Endothelial cell of umbilical vein (primary cell): ENCODE data around the gene LAMA4. TPM values are rescaled to one million over a fixed set of nuclear protein-coding genes. Genes with fewer than 3 reads are reported as not detected.

ENCODE experiments used
- BruUV-seq: library from RNA; stranded (reverse); fragments of 400-500 nt; replicated peaks from 2 replicates; lab custom pipeline; 2021; lab: Mats Ljungman, UMichigan
- CTCF ChIA-PET: fragments of 300-600, 350-600 bp; sonication (Branson Sonifier 250); formaldehyde crosslinking; loops from one replicate; lab custom pipeline; 2021; ENCODE audit warnings: antibody characterized with exemption, inconsistent platforms; lab: Charles Lee
- POLR2A ChIA-PET: fragments of 300-600, 350-600 bp; sonication (Branson Sonifier 250); formaldehyde crosslinking; loops from one replicate; lab custom pipeline; 2021; ENCODE audit warnings: antibody characterized with exemption, inconsistent platforms; lab: Charles Lee
- DNase-seq: peaks from one replicate; pipeline ENCODE4 v3.0.0-alpha.2; 2011; ENCODE audit warnings: low read depth, low spot score
- FAIRE-seq: peaks from 2 replicates; lab custom pipeline; 2011; peaks lifted over from hg19 to GRCh38; lab: Jason Lieb, UNC
- H2AFZ ChIP-seq: 2 replicates; pipeline ENCODE4 v1.6.0; 2012; ENCODE audit warnings: low read depth, low read length, control low read depth, inconsistent platforms
- H3K27ac ChIP-seq: 2 replicates; pipeline ENCODE4 v1.5.1; 2011; ENCODE audit warnings: low read depth, mild to moderate bottlenecking, control low read depth, low read length, moderate library complexity; ENCODE audit not compliant: insufficient read depth
- H3K27me3 ChIP-seq, 2 experiments: 2 replicates each; pipeline versions ENCODE4 v1.6.0 to v1.6.1; 2011; ENCODE audit warnings: low read length in 2 of 2, mixed read lengths in 1 of 2; ENCODE audit not compliant: control insufficient read depth in 2 of 2, insufficient read depth in 2 of 2
- H3K36me3 ChIP-seq, 2 experiments: 2 replicates in 1 of 2; 3 replicates in 1 of 2; pipeline ENCODE4 v1.5.1; 2011; ENCODE audit warnings: low read length in 2 of 2, mild to moderate bottlenecking in 1 of 2, moderate library complexity in 1 of 2; ENCODE audit not compliant: control insufficient read depth in 2 of 2, insufficient read depth in 2 of 2; ENCODE audit errors: extremely low read depth in 1 of 2
- H3K4me1 ChIP-seq: 3 replicates; pipeline ENCODE4 v1.5.1; 2011; ENCODE audit warnings: mild to moderate bottlenecking, low read length; ENCODE audit not compliant: control insufficient read depth, insufficient read depth; ENCODE audit errors: extremely low read depth
- H3K4me2 ChIP-seq: 2 replicates; pipeline ENCODE4 v1.6.1; 2011; ENCODE audit warnings: low read length, control low read depth, mixed read lengths; ENCODE audit not compliant: insufficient read depth
- H3K4me3 ChIP-seq, 3 experiments: fragments of 200-600 bp in 1 of 3; sonication (generic), shearing (Covaris generic) in 1 of 3; replicated peaks in 1 of 3; 2 replicates each; pipeline ENCODE4 v1.5.1; 2011 to 2016; ENCODE audit warnings: control low read depth in 3 of 3, low read length in 3 of 3, mild to moderate bottlenecking in 2 of 3, inconsistent platforms in 1 of 3, low read depth in 1 of 3, moderate library complexity in 1 of 3; ENCODE audit not compliant: insufficient read depth in 1 of 3
- H3K79me2 ChIP-seq: 2 replicates; pipeline ENCODE4 v1.6.0; 2012; ENCODE audit warnings: low read length, inconsistent platforms; ENCODE audit not compliant: control insufficient read depth, insufficient read depth
- H3K9ac ChIP-seq: replicated peaks from 2 replicates; pipeline ENCODE3; 2011; ENCODE audit warnings: low read length, control low read depth; ENCODE audit not compliant: insufficient read depth; ENCODE audit errors: extremely low read depth
- H3K9me1 ChIP-seq: replicated peaks from 3 replicates; pipeline ENCODE4 v1.6.0; 2011; ENCODE audit warnings: mild to moderate bottlenecking, low read length; ENCODE audit not compliant: control insufficient read depth, insufficient read depth; ENCODE audit errors: extremely low read depth
- H3K9me3 ChIP-seq: replicated peaks from 2 replicates; pipeline ENCODE4 v1.5.1; 2012; ENCODE audit warnings: low read length, inconsistent platforms; ENCODE audit not compliant: control insufficient read depth, insufficient read depth
- H4K20me1 ChIP-seq: replicated peaks from 2 replicates; pipeline ENCODE3; 2011; ENCODE audit warnings: mild to moderate bottlenecking, low read length; ENCODE audit not compliant: control insufficient read depth, insufficient read depth; ENCODE audit errors: extremely low read depth
- EZH2 ChIP-seq: IDR thresholded peaks from 2 replicates; pipeline ENCODE4 v1.6.1; 2012; ENCODE audit warnings: borderline replicate concordance, low read depth, mild to moderate bottlenecking, moderate library complexity, low read length, inconsistent platforms; ENCODE audit not compliant: severe bottlenecking
- FOS ChIP-seq: IDR thresholded peaks from 2 replicates; pipeline ENCODE4 v1.6.1; 2011; ENCODE audit warnings: mild to moderate bottlenecking, low read length, moderate library complexity, borderline replicate concordance; ENCODE audit not compliant: insufficient read depth
- GATA2 ChIP-seq: IDR thresholded peaks from 2 replicates; pipeline ENCODE4 v1.7.0; 2011; ENCODE audit warnings: low read depth, mild to moderate bottlenecking, moderate library complexity, mixed read lengths, low read length; ENCODE audit not compliant: insufficient read length, insufficient read depth
- JUN ChIP-seq: IDR thresholded peaks from 2 replicates; pipeline ENCODE4 v1.6.1; 2011; ENCODE audit warnings: borderline replicate concordance, low read depth; ENCODE audit not compliant: insufficient read length, insufficient read depth
- MYC ChIP-seq: IDR thresholded peaks from one replicate; pipeline ENCODE4 v1.6.1; 2011; ENCODE audit warnings: mild to moderate bottlenecking, low read depth, low read length
- POLR2A ChIP-seq: IDR thresholded peaks from 2 replicates; pipeline ENCODE4 v1.6.1; 2012; ENCODE audit warnings: low read depth, mild to moderate bottlenecking, control low read depth, low read length
- POLR2AphosphoS5 ChIP-seq: IDR thresholded peaks from 2 replicates; pipeline ENCODE4 v1.6.1; 2012; ENCODE audit warnings: low read depth, mild to moderate bottlenecking, control low read depth, low read length, moderate library complexity; ENCODE audit not compliant: insufficient read depth
- dilution Hi-C: fragments of 300-500 bp; cut with MboI; formaldehyde crosslinking; loops from one replicate; pipeline ENCODE4 v1.15.0; 2019; ENCODE audit warnings: low sequenced_read_pairs; ENCODE audit not compliant: extremely low pct_ligation_motif_present
- intact Hi-C: fragments of 100-400 bp; cut with micrococcal nuclease; formaldehyde crosslinking; loops from one replicate; pipeline ENCODE4 v1.10.0; 2022
- polyA plus RNA-seq, 4 experiments: library from polyadenylated mRNA; depleted of rRNA in 3 of 4; stranded (reverse) in 3 of 4; unstranded in 1 of 4; fragments of >200 nt; gene quantifications; 2 replicates each; pipeline versions ENCODE4 v1.2.1 to v1.2.3, GENCODE V29; 2011 to 2012; ENCODE audit warnings: missing spikeins in 1 of 4
- total RNA-seq: library from RNA; stranded (reverse); gene quantifications from 2 replicates; pipeline ENCODE4 v1.2.3, GENCODE V29; 2021
- TF ChIP-seq, protein P1 (sequence below): IDR thresholded peaks from 2 replicates; pipeline ENCODE4 v1.6.1; 2011; ENCODE audit not compliant: insufficient read depth, insufficient read length
- TF ChIP-seq, protein P2 (sequence below), 2 donors: IDR thresholded peaks; 1 replicate in 1 of 2; 2 replicates in 1 of 2; pipeline ENCODE4 v1.5.1; 2011; ENCODE audit warnings: low read length in 2 of 2, mild to moderate bottlenecking in 2 of 2, moderate library complexity in 2 of 2, control low read depth in 1 of 2, inconsistent platforms in 1 of 2, low read depth in 1 of 2; ENCODE audit not compliant: insufficient read depth in 1 of 2; ENCODE audit errors: extremely low read depth in 1 of 2

Gene LAMA4
- total and polyA plus RNA-seq, 2 donors (not counting 3 experiments of a cell fraction or from before 2014, with no cell fraction given): 384 to 629 TPM

DNA sequence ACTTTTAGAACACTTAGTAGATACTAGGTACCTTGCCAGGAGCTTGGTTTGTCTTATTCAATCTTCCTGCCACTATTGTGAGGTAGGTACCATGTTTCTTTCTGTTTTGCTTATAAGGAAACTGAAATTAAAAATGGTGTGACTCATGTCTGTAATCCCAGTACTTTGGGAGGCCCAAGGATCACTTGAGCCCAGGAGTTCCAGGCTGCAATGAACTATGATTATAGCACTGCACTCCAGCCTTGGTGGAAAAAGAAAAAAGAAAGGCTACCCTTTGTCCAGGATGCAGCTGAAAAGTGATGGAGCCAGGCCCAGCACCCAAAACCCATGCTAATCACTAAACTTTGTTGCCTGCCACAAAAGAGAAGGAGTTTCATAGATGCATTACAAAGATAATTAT lies 34.1 kb upstream of the LAMA4 start:
- Histone ChIP-seq H3K9me1 (no peaks in the 10 kb centered on the region), H4K20me1 (no peaks in the 10 kb centered on the region), H2AFZ (no peak overlapping the region), H3K79me2 (no peaks in the 10 kb centered on the region), H3K27ac (no peak overlapping the region), H3K4me2 (no peak overlapping the region), H3K4me3 (no peak overlapping the region), H3K36me3 (no peaks in the 10 kb centered on the region), H3K4me1 (no peaks in the 10 kb centered on the region), H3K27me3 (no peaks in the 10 kb centered on the region), H3K9ac (no peak overlapping the region), H3K9me3 (no peaks in the 10 kb centered on the region)
- ChIA-PET POLR2A (no interaction called here), CTCF (interaction anchor here (0.7 to 5.3 kb wide), 6 partner anchors 9 to 108 kb away, joined by 3 to 32 read pairs (median 4); no protein-coding TSS in a partner anchor)
- dilution Hi-C loops: no loop called here
- TF ChIP-seq MYC (no peak), GATA2 (no peak), POLR2AphosphoS5 (no peak), EZH2 (no peak), FOS (no peak), JUN (no peak), POLR2A (no peak)
- TF ChIP-seq, protein P1, sequence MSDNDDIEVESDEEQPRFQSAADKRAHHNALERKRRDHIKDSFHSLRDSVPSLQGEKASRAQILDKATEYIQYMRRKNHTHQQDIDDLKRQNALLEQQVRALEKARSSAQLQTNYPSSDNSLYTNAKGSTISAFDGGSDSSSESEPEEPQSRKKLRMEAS: no peak
- TF ChIP-seq, protein P2, sequence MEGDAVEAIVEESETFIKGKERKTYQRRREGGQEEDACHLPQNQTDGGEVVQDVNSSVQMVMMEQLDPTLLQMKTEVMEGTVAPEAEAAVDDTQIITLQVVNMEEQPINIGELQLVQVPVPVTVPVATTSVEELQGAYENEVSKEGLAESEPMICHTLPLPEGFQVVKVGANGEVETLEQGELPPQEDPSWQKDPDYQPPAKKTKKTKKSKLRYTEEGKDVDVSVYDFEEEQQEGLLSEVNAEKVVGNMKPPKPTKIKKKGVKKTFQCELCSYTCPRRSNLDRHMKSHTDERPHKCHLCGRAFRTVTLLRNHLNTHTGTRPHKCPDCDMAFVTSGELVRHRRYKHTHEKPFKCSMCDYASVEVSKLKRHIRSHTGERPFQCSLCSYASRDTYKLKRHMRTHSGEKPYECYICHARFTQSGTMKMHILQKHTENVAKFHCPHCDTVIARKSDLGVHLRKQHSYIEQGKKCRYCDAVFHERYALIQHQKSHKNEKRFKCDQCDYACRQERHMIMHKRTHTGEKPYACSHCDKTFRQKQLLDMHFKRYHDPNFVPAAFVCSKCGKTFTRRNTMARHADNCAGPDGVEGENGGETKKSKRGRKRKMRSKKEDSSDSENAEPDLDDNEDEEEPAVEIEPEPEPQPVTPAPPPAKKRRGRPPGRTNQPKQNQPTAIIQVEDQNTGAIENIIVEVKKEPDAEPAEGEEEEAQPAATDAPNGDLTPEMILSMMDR (IDR thresholded peaks at IDR 0.05; ENCODE audit: extremely low read depth in 1 of 2, insufficient read depth in 1 of 2, low read depth in 1 of 2, low read length in 2 of 2): no peak
- intact Hi-C loops: no loop called here
- DNase-seq (no peak), FAIRE-seq (no peak)
- BruUV-seq: no TSS peak
